ENCODE data around the gene C20orf204. TPM values are rescaled to one million over a fixed set of nuclear protein-coding genes. Genes with fewer than 3 reads are reported as not detected.

Gene C20orf204
- total RNA-seq, 2 experiments from 2014 or later = 6.1 to 6.4 TPM

- intact Hi-C loops (cut with DNase I, micrococcal nuclease) = loop anchor here in 1 of 2 experiments (5.0 kb wide), 1 partner anchor 34 kb away; no protein-coding TSS in a partner anchor
- ChIA-PET POLR2A (interaction anchor here (1.2 to 3.2 kb wide), 4 partner anchors 7 to 96 kb away, joined by 3 to 13 read pairs (median 6); partner anchors contain the start of gene PRPF6), CTCF (interaction anchor here (1.5 to 3.0 kb wide), 2 partner anchors 10 to 38 kb away, joined by 3 to 12 read pairs; no protein-coding TSS in a partner anchor)
- Histone ChIP-seq H3K4me3 (ENCODE audit: low read length) (peak overlapping the region; percentile 93), H3K9me3 (ENCODE audit: control insufficient read depth in 1 of 2, insufficient read depth in 1 of 2, low read length in 2 of 2) (no peaks in the 10 kb centered on the region), H3K4me1 (ENCODE audit: insufficient read depth, low read length) (peaks cover 40% of the 10 kb centered on the region), H3K36me3 (ENCODE audit: insufficient read depth, low read length) (peaks cover 50% of the 10 kb centered on the region), H3K27me3 (ENCODE audit: control insufficient read depth in 1 of 2, insufficient read depth in 2 of 2, low read length in 2 of 2) (no peaks in the 10 kb centered on the region), H3K27ac (ENCODE audit: low read depth in 1 of 2, low read length in 2 of 2) (peak overlapping the region; percentile 68 to 80)
- H3K4me3 Mint-ChIP-seq = peak overlapping the region; percentile 56
- DNase-seq (no peak), ATAC-seq (ENCODE audit: poor library complexity) (no peak)
- H3K36me3 Mint-ChIP-seq (ENCODE audit: low read depth) = peaks cover 33% of the 10 kb centered on the region
- no peak for TF ChIP-seq CTCF (IDR thresholded peaks at IDR 0.05)
- H3K27ac Mint-ChIP-seq = peak overlapping the region; percentile 86
- no peaks in the 10 kb centered on the region for H3K9me3 Mint-ChIP-seq
- peaks cover 24% of the 10 kb centered on the region for H3K4me1 Mint-ChIP-seq (ENCODE audit: low read depth)
- no peaks in the 10 kb centered on the region for H3K27me3 Mint-ChIP-seq
These were observed 40.3 kb downstream of the C20orf204 start for GRCh38 chr20:64076061-64076997.

GRCh38 chr20:64077094-64077493 lies 41.1 kb downstream of the C20orf204 start:
- ATAC-seq (ENCODE audit: poor library complexity) (no peak), DNase-seq (peak in 8 of 14 experiments; percentile 33 to 64 (median 49))
- Histone ChIP-seq H3K27ac (ENCODE audit: low read depth in 1 of 2, low read length in 2 of 2) (peak overlapping the region; percentile 68 to 80), H3K9me3 (ENCODE audit: control insufficient read depth in 1 of 2, insufficient read depth in 1 of 2, low read length in 2 of 2) (no peaks in the 10 kb centered on the region), H3K27me3 (ENCODE audit: control insufficient read depth in 1 of 2, insufficient read depth in 2 of 2, low read length in 2 of 2) (no peaks in the 10 kb centered on the region), H3K36me3 (ENCODE audit: insufficient read depth, low read length) (peaks cover 45% of the 10 kb centered on the region), H3K4me3 (ENCODE audit: low read length) (peak overlapping the region; percentile 93), H3K4me1 (ENCODE audit: insufficient read depth, low read length) (peaks cover 48% of the 10 kb centered on the region)
- no peaks in the 10 kb centered on the region for H3K9me3 Mint-ChIP-seq
- ChIA-PET POLR2A (interaction anchor here (1.2 to 3.7 kb wide), 6 partner anchors 8 to 97 kb away, joined by 3 to 30 read pairs (median 10); partner anchors contain the start of gene PRPF6), CTCF (interaction anchor here (1.5 to 3.0 kb wide), 3 partner anchors 11 to 103 kb away, joined by 3 to 12 read pairs (median 8); no protein-coding TSS in a partner anchor)
- peaks cover 33% of the 10 kb centered on the region for H3K36me3 Mint-ChIP-seq (ENCODE audit: low read depth)
- H3K27ac Mint-ChIP-seq = peak overlapping the region; percentile 86
- peak overlapping the region; percentile 91 for H3K4me3 Mint-ChIP-seq
- TF ChIP-seq CTCF (IDR thresholded peaks at IDR 0.05) = no peak
- peaks cover 30% of the 10 kb centered on the region for H3K4me1 Mint-ChIP-seq (ENCODE audit: low read depth)
- intact Hi-C loops (cut with DNase I, micrococcal nuclease) = loop anchor here in 1 of 2 experiments (5.0 kb wide), 1 partner anchor 35 kb away; no protein-coding TSS in a partner anchor
- H3K27me3 Mint-ChIP-seq = no peaks in the 10 kb centered on the region

GRCh38 chr20:64077541-64077875 lies 41.5 kb downstream of the C20orf204 start:
- POLR2A ChIA-PET = interaction anchor here (0.5 to 3.7 kb wide), 10 partner anchors 8 to 442 kb away, joined by 3 to 30 read pairs (median 8); partner anchors contain the start of genes PCMTD2 and TCEA2
- Histone ChIP-seq H3K27me3 (ENCODE audit: control insufficient read depth in 1 of 2, insufficient read depth in 2 of 2, low read length in 2 of 2) (no peaks in the 10 kb centered on the region), H3K36me3 (ENCODE audit: insufficient read depth, low read length) (peaks cover 41% of the 10 kb centered on the region), H3K27ac (ENCODE audit: low read depth in 1 of 2, low read length in 2 of 2) (peak overlapping the region; percentile 68 to 80), H3K4me3 (ENCODE audit: low read length) (peak overlapping the region; percentile 93), H3K4me1 (ENCODE audit: insufficient read depth, low read length) (peaks cover 52% of the 10 kb centered on the region), H3K9me3 (ENCODE audit: control insufficient read depth in 1 of 2, insufficient read depth in 1 of 2, low read length in 2 of 2) (no peaks in the 10 kb centered on the region)
- peaks cover 29% of the 10 kb centered on the region for H3K36me3 Mint-ChIP-seq (ENCODE audit: low read depth)
- peaks cover 34% of the 10 kb centered on the region for H3K4me1 Mint-ChIP-seq (ENCODE audit: low read depth)
- peak overlapping the region; percentile 86 for H3K27ac Mint-ChIP-seq
- no peaks in the 10 kb centered on the region for H3K27me3 Mint-ChIP-seq
- intact Hi-C loops (cut with DNase I, micrococcal nuclease) = loop anchor here in 1 of 2 experiments (5.0 kb wide), 1 partner anchor 35 kb away; no protein-coding TSS in a partner anchor
- peak overlapping the region; percentile 91 for H3K4me3 Mint-ChIP-seq
- H3K9me3 Mint-ChIP-seq = no peaks in the 10 kb centered on the region
- CTCF ChIA-PET = interaction anchor here (0.7 to 3.0 kb wide), 5 partner anchors 8 to 104 kb away, joined by 3 to 12 read pairs (median 5); no protein-coding TSS in a partner anchor
- DNase-seq (no peak), ATAC-seq (ENCODE audit: poor library complexity) (no peak)
- TF ChIP-seq CTCF (IDR thresholded peaks at IDR 0.05) = no peak
